NT2/D1 (cell line): ENCODE results near the gene RAD18.

Experiments used
- SUZ12 ChIP-seq: IDR thresholded peaks from 2 replicates; pipeline ENCODE4 v1.6.1; 2011; ENCODE audit not compliant: insufficient read length, insufficient read depth; ENCODE audit errors: extremely low read depth
- YY1 ChIP-seq: IDR thresholded peaks from 2 replicates; pipeline ENCODE4 v1.6.1; 2011; ENCODE audit not compliant: insufficient read length, insufficient read depth
- ZNF274 ChIP-seq: IDR thresholded peaks from 2 replicates; pipeline ENCODE4 v1.6.1; 2011; ENCODE audit warnings: mild to moderate bottlenecking, low read depth, low read length

- TF ChIP-seq ZNF274 (no peak), SUZ12 (no peak), YY1 (no peak)
These were observed 24.0 kb upstream of the RAD18 start for GRCh38 chr3:8987226-8987625.
